DOHH2 (cell line): ENCODE measurements around the gene DEFB124.
"Not testable (repeated sequence)": the region's sequence is repeated elsewhere in the genome, so short reads cannot be mapped to it uniquely, and the experiment has no call there.

Experiments used
- H3F3A ChIP-seq: fragments of 200-600 bp; sonication (generic), shearing (Covaris generic); 2 replicates; pipeline ENCODE4 v1.6.0; 2016; ENCODE audit warnings: antibody characterized with exemption, mild to moderate bottlenecking; ENCODE audit not compliant: control insufficient read depth, insufficient read depth
- H3K27ac ChIP-seq: fragments of 200-600 bp; sonication (generic); 2 replicates; pipeline ENCODE4 v1.5.1; 2014; ENCODE audit warnings: low read depth, mild to moderate bottlenecking, low read length, moderate library complexity
- H3K27me3 ChIP-seq: fragments of 200-600 bp; sonication (generic); 2 replicates; pipeline ENCODE4 v1.6.1; 2014; ENCODE audit warnings: mild to moderate bottlenecking, low read length, mixed read lengths; ENCODE audit not compliant: control insufficient read depth
- H3K36me3 ChIP-seq: fragments of 200-600 bp; sonication (generic); 2 replicates; pipeline ENCODE4 v1.6.1; 2014; ENCODE audit warnings: mild to moderate bottlenecking, low read length, moderate library complexity, mixed read lengths; ENCODE audit not compliant: control insufficient read depth
- H3K4me1 ChIP-seq: fragments of 200-600 bp; sonication (generic); 2 replicates; pipeline ENCODE4 v1.6.1; 2014; ENCODE audit warnings: mild to moderate bottlenecking, low read length, mixed read lengths; ENCODE audit not compliant: control insufficient read depth
- H3K4me2 ChIP-seq: fragments of 200-600 bp; sonication (generic); 2 replicates; pipeline ENCODE4 v1.6.0; 2014; ENCODE audit warnings: mild to moderate bottlenecking, low read length, moderate library complexity
- H3K4me3 ChIP-seq: fragments of 200-600 bp; sonication (generic); 2 replicates; pipeline ENCODE4 v1.5.1; 2014; ENCODE audit warnings: mild to moderate bottlenecking, low read length, mixed read lengths
- H3K79me2 ChIP-seq: fragments of 200-600 bp; sonication (generic); 2 replicates; pipeline ENCODE4 v1.6.1; 2014; ENCODE audit warnings: mild to moderate bottlenecking, low read length, mixed read lengths; ENCODE audit not compliant: control insufficient read depth
- H3K9me2 ChIP-seq: fragments of 200-600 bp; sonication (generic); replicated peaks from 2 replicates; pipeline ENCODE4 v1.6.1; 2014; ENCODE audit warnings: mild to moderate bottlenecking, low read length, mixed read lengths; ENCODE audit not compliant: control insufficient read depth
- H3K9me3 ChIP-seq: fragments of 200-600 bp; sonication (generic); 2 replicates; pipeline ENCODE4 v1.6.1; 2014; ENCODE audit warnings: antibody characterized with exemption, low read length, mixed read lengths; ENCODE audit not compliant: control insufficient read depth, insufficient read depth
- H4K20me1 ChIP-seq: fragments of 200-600 bp; sonication (generic); 2 replicates; pipeline ENCODE4 v1.6.0; 2014; ENCODE audit warnings: low read depth, mild to moderate bottlenecking, antibody characterized with exemption, low read length, moderate library complexity; ENCODE audit not compliant: control insufficient read depth, insufficient read depth
- EZH2phosphoT487 ChIP-seq: fragments of 200-600 bp; sonication (generic); IDR thresholded peaks from 2 replicates; pipeline ENCODE4 v1.6.1; 2017; ENCODE audit warnings: borderline replicate concordance, mild to moderate bottlenecking, antibody characterized with exemption, low read length, moderate library complexity, mixed read lengths
- TF ChIP-seq, protein P1 (sequence below): fragments of 200-600 bp; sonication (generic); IDR thresholded peaks from one replicate; pipeline ENCODE4 v1.5.1; 2014; ENCODE audit warnings: antibody characterized with exemption, mild to moderate bottlenecking, low read depth, low read length; ENCODE audit not compliant: poor library complexity, severe bottlenecking

Gene DEFB124

GRCh38 chr20:31473331-31474096 is 1.4 kb downstream of the DEFB124 start:
- Histone ChIP-seq H3K9me3 (no peaks in the 10 kb centered on the region), H3K4me3 (no peak overlapping the region), H3F3A (no peaks in the 10 kb centered on the region), H4K20me1 (no peaks in the 10 kb centered on the region), H3K36me3 (no peaks in the 10 kb centered on the region), H3K79me2 (no peaks in the 10 kb centered on the region), H3K9me2 (no peaks in the 10 kb centered on the region), H3K4me1 (peaks cover 21% of the 10 kb centered on the region), H3K4me2 (peak overlapping the region; percentile 51), H3K27ac (no peak overlapping the region), H3K27me3 (0 out of 2 replicates have a peak, but pooled peaks cover 9% of the 10 kb centered on the region)
- no peak for TF ChIP-seq EZH2phosphoT487
- TF ChIP-seq, protein P1, sequence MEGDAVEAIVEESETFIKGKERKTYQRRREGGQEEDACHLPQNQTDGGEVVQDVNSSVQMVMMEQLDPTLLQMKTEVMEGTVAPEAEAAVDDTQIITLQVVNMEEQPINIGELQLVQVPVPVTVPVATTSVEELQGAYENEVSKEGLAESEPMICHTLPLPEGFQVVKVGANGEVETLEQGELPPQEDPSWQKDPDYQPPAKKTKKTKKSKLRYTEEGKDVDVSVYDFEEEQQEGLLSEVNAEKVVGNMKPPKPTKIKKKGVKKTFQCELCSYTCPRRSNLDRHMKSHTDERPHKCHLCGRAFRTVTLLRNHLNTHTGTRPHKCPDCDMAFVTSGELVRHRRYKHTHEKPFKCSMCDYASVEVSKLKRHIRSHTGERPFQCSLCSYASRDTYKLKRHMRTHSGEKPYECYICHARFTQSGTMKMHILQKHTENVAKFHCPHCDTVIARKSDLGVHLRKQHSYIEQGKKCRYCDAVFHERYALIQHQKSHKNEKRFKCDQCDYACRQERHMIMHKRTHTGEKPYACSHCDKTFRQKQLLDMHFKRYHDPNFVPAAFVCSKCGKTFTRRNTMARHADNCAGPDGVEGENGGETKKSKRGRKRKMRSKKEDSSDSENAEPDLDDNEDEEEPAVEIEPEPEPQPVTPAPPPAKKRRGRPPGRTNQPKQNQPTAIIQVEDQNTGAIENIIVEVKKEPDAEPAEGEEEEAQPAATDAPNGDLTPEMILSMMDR = no peak

DNA sequence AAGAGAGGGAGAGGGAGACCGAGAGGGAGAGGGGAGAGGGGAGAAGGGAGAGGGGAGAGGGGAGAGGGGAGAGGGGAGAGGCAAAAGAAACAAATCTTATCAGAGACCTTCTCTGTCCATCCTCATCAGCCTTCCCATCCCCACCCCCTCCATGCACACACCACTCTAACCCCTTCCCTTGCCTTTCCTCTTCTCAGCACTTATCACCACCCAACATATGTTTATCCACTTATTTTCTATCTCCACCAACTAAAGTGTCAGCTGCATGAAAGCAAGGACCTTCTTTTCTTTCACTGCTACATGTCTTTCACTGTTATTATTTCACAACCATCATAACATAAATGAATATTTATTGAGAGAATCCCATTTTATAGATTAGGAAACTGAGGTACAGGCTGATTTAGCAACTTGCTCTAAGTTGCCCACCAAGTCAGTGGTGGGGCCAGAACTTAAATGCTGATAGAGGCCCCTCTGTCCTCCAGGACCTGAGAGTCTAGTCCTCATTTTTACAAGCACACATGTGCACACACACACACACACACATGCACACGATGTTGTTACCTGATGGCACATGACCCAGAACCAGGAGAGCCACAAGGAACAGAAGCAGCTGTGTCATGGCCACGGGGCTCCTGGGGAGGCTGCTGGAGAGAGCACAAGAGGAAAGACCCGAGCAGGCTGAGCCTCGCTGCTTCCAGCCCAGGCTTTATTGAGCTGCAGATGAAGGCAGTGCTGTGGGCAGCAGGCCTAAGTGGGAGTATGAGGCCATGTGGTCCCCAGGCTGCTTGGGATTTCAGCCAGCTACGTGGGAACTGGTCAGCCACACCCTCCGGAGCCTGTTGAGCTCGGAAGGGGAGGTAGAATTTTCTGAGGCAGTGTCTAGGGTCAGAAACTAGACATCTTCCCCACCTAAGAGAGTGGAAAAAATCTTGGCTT is 2.3 kb downstream of the DEFB124 start:
- 0 out of 2 replicates have a peak, but pooled peaks cover 9% of the 10 kb centered on the region for H3K27me3 ChIP-seq
- H3K79me2 ChIP-seq = no peaks in the 10 kb centered on the region
- H3K4me2 ChIP-seq = no peak overlapping the region
- TF ChIP-seq EZH2phosphoT487 = no peak
- TF ChIP-seq, protein P1 = no peak
- H3K36me3 ChIP-seq = no peaks in the 10 kb centered on the region
- H4K20me1 ChIP-seq = no peaks in the 10 kb centered on the region
- H3K4me1 ChIP-seq = peaks cover 21% of the 10 kb centered on the region
- no peaks in the 10 kb centered on the region for H3K9me3 ChIP-seq
- H3K9me2 ChIP-seq = no peaks in the 10 kb centered on the region
- no peak overlapping the region for H3K4me3 ChIP-seq
- H3K27ac ChIP-seq = no peak overlapping the region
- no peaks in the 10 kb centered on the region for H3F3A ChIP-seq

DNA sequence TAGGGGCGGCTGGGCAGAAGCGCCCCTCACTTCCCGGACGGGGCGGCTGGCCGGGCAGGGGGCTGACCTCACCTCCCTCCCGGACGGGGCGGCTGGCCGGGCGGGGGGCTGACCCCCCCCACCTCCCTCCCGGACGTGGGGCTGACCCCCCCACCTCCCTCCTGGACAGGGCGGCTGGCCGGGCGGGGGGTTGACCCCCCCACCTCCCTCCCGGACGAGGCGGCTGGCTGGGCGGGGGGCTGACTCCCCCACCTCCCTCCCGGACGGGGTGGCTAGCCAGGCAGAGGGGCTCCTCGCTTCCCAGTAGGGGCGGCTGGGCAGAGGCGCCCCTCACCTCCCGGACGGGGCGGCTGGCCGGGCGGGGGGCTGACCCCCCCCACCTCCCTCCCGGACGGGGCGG is 4.0 kb downstream of the DEFB124 start:
- H3K9me2 ChIP-seq, H3K79me2 ChIP-seq, H3F3A ChIP-seq, H3K27ac ChIP-seq, H3K27me3 ChIP-seq, H3K9me3 ChIP-seq, H4K20me1 ChIP-seq, H3K4me3 ChIP-seq, H3K4me2 ChIP-seq, H3K36me3 ChIP-seq: not testable (repeated sequence)
- H3K4me1 ChIP-seq = peaks cover 21% of the 10 kb centered on the region

GRCh38 chr20:31454361-31454760 is 20.6 kb downstream of the DEFB124 start:
- Histone ChIP-seq H3K27ac (no peak overlapping the region), H3K36me3 (no peaks in the 10 kb centered on the region), H3K4me1 (peaks cover 7% of the 10 kb centered on the region), H3K4me3 (no peak overlapping the region), H3K4me2 (no peak overlapping the region), H3K27me3 (peaks cover 3% of the 10 kb centered on the region; the same call in 1 of the 2 replicates), H3K9me2 (no peaks in the 10 kb centered on the region), H4K20me1 (no peaks in the 10 kb centered on the region), H3K9me3 (no peaks in the 10 kb centered on the region), H3F3A (no peaks in the 10 kb centered on the region), H3K79me2 (no peaks in the 10 kb centered on the region)
- no peak for TF ChIP-seq EZH2phosphoT487
- TF ChIP-seq, protein P1 = no peak
